ENCODE measurements around the gene FCRL2.

The FCRL2 gene

GRCh38 chr1:157776971-157777391, at the start of gene FCRL2:
FCRL2 (minus strand) TSS chr1:157777132; CDS start chr1:157777073, 59 bp downstream.
- no peak for DNase-seq

- DNase-seq: no peak
Observed at GRCh38 chr1:157820299-157820698, 43.4 kb upstream of the FCRL2 start.

- DNase-seq: no peak
Observed at GRCh38 chr1:157819896-157820295, 43.0 kb upstream of the FCRL2 start, which contains the start of gene FCRL1. FCRL1 (minus strand) TSS chr1:157820120; CDS start chr1:157820037, 83 bp downstream.

- DNase-seq: no peak
Observed at GRCh38 chr1:157819215-157819614, 42.3 kb upstream of the FCRL2 start.

GRCh38 chr1:157813269-157813668, 36.3 kb upstream of the FCRL2 start:
- no peak for DNase-seq

GRCh38 chr1:157806431-157807149, 29.7 kb upstream of the FCRL2 start:
- DNase-seq: no peak

- DNase-seq: peak; percentile 0
Observed at GRCh38 chr1:157803851-157804250, 26.9 kb upstream of the FCRL2 start.

- DNase-seq: no peak
Observed at GRCh38 chr1:157799996-157800395, 23.1 kb upstream of the FCRL2 start.

- DNase-seq: no peak
Observed at GRCh38 chr1:157798211-157798610, 21.3 kb upstream of the FCRL2 start.

- no peak for DNase-seq
Observed at GRCh38 chr1:157785248-157785647, 8.3 kb upstream of the FCRL2 start.

GRCh38 chr1:157784801-157785200, 7.9 kb upstream of the FCRL2 start:
- DNase-seq: no peak

- no peak for DNase-seq
Observed at GRCh38 chr1:157782931-157783330, 6.0 kb upstream of the FCRL2 start.

GRCh38 chr1:157781048-157781447, 4.1 kb upstream of the FCRL2 start:
- DNase-seq: no peak

GRCh38 chr1:157775101-157775870, 1.6 kb downstream of the FCRL2 start:
- no peak for DNase-seq

GRCh38 chr1:157774412-157774811, 2.5 kb downstream of the FCRL2 start:
- DNase-seq: no peak

- peak; percentile 14 for DNase-seq
Observed at GRCh38 chr1:157773493-157774350, 3.2 kb downstream of the FCRL2 start.

GRCh38 chr1:157771661-157772425, 5.1 kb downstream of the FCRL2 start:
- no peak for DNase-seq

GRCh38 chr1:157770442-157771043, 6.4 kb downstream of the FCRL2 start:
- DNase-seq: no peak

GRCh38 chr1:157766792-157767191, 10.1 kb downstream of the FCRL2 start:
- no peak for DNase-seq

GRCh38 chr1:157758018-157758417, 18.9 kb downstream of the FCRL2 start:
- no peak for DNase-seq

GRCh38 chr1:157753611-157754010, 23.3 kb downstream of the FCRL2 start:
- no peak for DNase-seq

- no peak for DNase-seq
Observed at GRCh38 chr1:157751283-157751682, 25.6 kb downstream of the FCRL2 start.

Measured in CD4-positive, alpha-beta T cell treated with Interleukin-4 for 4 hours (primary cell).